Sciatic nerve (tissue), 2 donors: ENCODE results near the gene OPA3. TPM values are rescaled to one million over a fixed set of nuclear protein-coding genes. Genes with fewer than 3 reads are reported as not detected.
"Not testable (repeated sequence)": the region's sequence is repeated elsewhere in the genome, so short reads cannot be mapped to it uniquely, and the experiment has no call there.

ENCODE experiments used
- ATAC-seq: fragments of 200-7000 bp; cut with Tn5 transposase; one replicate; pipeline ENCODE4 v1.9.1; 2020; ENCODE audit warnings: mild to moderate bottlenecking, moderate library complexity
- DNase-seq: peaks from one replicate; pipeline ENCODE4 v3.0.0-alpha.2; 2020; ENCODE audit warnings: low spot score
- intact Hi-C: fragments of 100-400 bp; cut with DNase I; formaldehyde crosslinking; loops from one replicate; pipeline ENCODE4 v1.14.2; 2022
- total RNA-seq: library from RNA; stranded (reverse); fragmentation: NEBNext Ultra II Directional; extraction: Animal tissue kit (Norgen Biotek cat#: 25700); gene quantifications from one replicate; pipeline ENCODE4 v1.2.1, GENCODE V29; 2021
- donor health status: DM: no; HTN: no; CAD: no.
- donor health status: DM: no; HTN: no; CAD: no.

The OPA3 gene
- total RNA-seq, result 10.7 TPM

GRCh38 chr19:45584332-45585157, at the start of gene OPA3:
TSS of gene OPA3 (minus strand) at chr19:45584802. CDS start at chr19:45584764, 38 bp downstream.
- intact Hi-C loops, result no loop called here
- peak; percentile 100 for DNase-seq
- peak; percentile 97 for ATAC-seq

GRCh38 chr19:45632468-45633196, 48.0 kb upstream of the OPA3 start:
- peak; percentile 88 for ATAC-seq
- peak; percentile 76 for DNase-seq
- intact Hi-C loops, result no loop called here

- intact Hi-C loops, result no loop called here
- DNase-seq (no peak), ATAC-seq (no peak)
Measured at GRCh38 chr19:45630463-45630862, 45.9 kb upstream of the OPA3 start.

GRCh38 chr19:45629704-45630103, 45.1 kb upstream of the OPA3 start:
- intact Hi-C loops, result no loop called here
- DNase-seq, result no peak
- no peak for ATAC-seq

- intact Hi-C loops, DNase-seq, ATAC-seq: not testable (repeated sequence)
Measured at GRCh38 chr19:45628219-45628618, 43.6 kb upstream of the OPA3 start.

- intact Hi-C loops, result no loop called here
- ATAC-seq (no peak), DNase-seq (no peak)
Measured at GRCh38 chr19:45623984-45624383, 39.4 kb upstream of the OPA3 start.

GRCh38 chr19:45621976-45622503, 37.4 kb upstream of the OPA3 start:
- DNase-seq (no peak), ATAC-seq (no peak)
- intact Hi-C loops, result no loop called here

- ATAC-seq, result no peak
- intact Hi-C loops, result no loop called here
- no peak for DNase-seq
Measured at GRCh38 chr19:45621389-45621788, 36.8 kb upstream of the OPA3 start.

GRCh38 chr19:45616704-45617017, 32.1 kb upstream of the OPA3 start:
- no peak for ATAC-seq
- DNase-seq, result no peak
- intact Hi-C loops, result no loop called here

- intact Hi-C loops, result no loop called here
- ATAC-seq (peak; percentile 97), DNase-seq (peak; percentile 91)
Measured at GRCh38 chr19:45615795-45616703, 31.4 kb upstream of the OPA3 start.

GRCh38 chr19:45615056-45615455, 30.5 kb upstream of the OPA3 start:
- DNase-seq, ATAC-seq, intact Hi-C loops: not testable (repeated sequence)

GRCh38 chr19:45613926-45614725, 29.5 kb upstream of the OPA3 start:
- DNase-seq (no peak), ATAC-seq (no peak)
- intact Hi-C loops, result no loop called here

GRCh38 chr19:45608948-45609347, 24.3 kb upstream of the OPA3 start:
- intact Hi-C loops, result no loop called here
- no peak for ATAC-seq
- no peak for DNase-seq

- DNase-seq (peak; percentile 86), ATAC-seq (peak; percentile 83)
- intact Hi-C loops, result no loop called here
Measured at GRCh38 chr19:45607071-45608029, 22.7 kb upstream of the OPA3 start.

- DNase-seq, result no peak
- peak; percentile 17 for ATAC-seq
- intact Hi-C loops, result no loop called here
Measured at GRCh38 chr19:45601524-45602374, 17.1 kb upstream of the OPA3 start, which contains the start of gene GPR4. TSS of gene GPR4 (minus strand) at chr19:45602212. CDS start at chr19:45591866, 10,346 bp downstream.

- intact Hi-C loops, result no loop called here
- peak; percentile 21 for ATAC-seq
Measured at GRCh38 chr19:45601115-45601514, 16.5 kb upstream of the OPA3 start.

More at GRCh38 chr19:45601115-45601514, 16.5 kb upstream of the OPA3 start:
- no peak for DNase-seq
